GM20000 (cell line): Measurements from ENCODE around the gene NOL11.

Experiments used
- DNase-seq: peaks from one replicate; pipeline ENCODE4 v3.0.0; 2012; ENCODE audit warnings: low spot score
- CTCF ChIP-seq: IDR thresholded peaks from 2 replicates; pipeline ENCODE4 v1.5.1; 2012; ENCODE audit warnings: mild to moderate bottlenecking, control low read depth; ENCODE audit errors: extremely low read depth, missing control alignments

Gene NOL11

DNA sequence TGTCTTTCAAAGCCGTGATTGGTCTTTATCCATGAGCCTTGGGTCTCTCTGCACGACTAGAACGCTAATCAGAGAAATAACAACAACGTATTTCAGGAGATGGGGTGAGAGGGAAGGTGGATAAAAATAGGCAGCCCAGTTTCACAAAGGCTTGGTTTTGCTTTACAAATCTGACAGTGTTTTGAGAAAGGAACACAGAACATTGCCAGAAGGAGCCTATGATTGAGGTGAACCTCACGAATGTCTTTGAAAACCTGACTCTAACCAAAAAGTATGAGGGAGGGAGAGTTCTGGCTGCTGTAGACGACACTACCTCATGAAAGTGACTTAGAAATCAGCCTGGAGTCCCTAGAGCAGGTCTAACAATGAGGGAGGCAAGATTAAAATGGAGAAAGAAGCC is 38.0 kb upstream of the NOL11 start:
- TF ChIP-seq CTCF, result no peak
- peak; percentile 35 for DNase-seq

DNA sequence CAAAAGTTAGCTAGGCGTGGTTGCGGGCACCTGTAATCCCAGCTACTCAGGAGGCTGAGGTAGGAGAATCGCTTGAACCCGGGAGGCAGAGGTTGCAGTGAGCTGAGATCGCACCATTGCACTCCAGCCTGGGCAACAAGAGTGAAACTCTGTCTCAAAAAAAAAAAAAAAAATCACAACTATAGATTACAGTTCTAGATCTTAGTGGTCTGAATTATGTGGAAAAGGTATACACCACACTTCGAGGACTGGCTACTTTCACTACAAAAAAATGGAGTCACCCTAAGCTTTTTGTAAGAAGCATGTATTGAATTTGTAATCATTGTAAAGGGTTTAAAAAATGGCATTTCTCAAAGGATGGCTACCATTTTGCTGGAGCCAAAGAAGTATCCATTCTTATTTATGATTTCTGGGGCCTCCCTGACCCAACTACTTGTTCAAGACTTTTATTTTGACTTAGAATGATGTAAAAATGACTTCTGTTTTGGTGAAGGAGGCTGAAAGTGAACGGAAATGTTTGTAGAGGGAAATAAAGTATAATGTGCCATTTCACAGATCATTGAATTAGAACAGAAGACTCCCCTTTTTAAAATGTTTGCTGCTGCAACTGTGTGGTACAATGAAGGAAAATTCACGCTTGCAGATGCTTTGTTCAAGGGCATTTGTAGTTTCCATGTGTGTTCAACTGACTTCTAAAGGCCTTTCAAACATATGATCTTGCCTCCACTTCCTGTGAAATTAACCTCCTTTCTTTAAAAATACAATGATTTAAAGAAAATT is 37.1 kb upstream of the NOL11 start:
- no peak for DNase-seq
- no peak for TF ChIP-seq CTCF

GRCh38 chr17:67682196-67682595 is 35.5 kb upstream of the NOL11 start:
- no peak for TF ChIP-seq CTCF
- DNase-seq, result no peak

- DNase-seq, result no peak
- TF ChIP-seq CTCF, result no peak
Observed at GRCh38 chr17:67685351-67685750, 32.4 kb upstream of the NOL11 start.

DNA sequence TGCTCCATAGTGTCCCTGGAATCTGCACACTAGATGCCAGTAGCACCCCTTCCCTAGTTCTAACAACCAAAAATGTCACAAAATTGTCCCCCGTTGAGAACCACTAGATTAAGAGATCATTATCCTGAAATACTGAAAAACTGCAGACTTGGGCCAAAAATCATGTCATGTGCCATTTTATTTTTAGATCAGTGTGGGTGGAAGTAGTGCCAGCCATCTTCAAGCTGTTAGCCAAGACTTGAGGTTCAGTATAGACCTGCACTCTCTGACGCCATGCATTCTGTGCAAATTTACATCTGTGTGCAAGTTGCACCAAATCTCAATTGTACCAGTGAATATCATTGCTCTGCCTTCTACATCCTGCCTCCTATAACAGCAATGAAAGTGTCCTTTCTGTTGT is 31.5 kb upstream of the NOL11 start:
- no peak for TF ChIP-seq CTCF
- DNase-seq, result no peak

DNA sequence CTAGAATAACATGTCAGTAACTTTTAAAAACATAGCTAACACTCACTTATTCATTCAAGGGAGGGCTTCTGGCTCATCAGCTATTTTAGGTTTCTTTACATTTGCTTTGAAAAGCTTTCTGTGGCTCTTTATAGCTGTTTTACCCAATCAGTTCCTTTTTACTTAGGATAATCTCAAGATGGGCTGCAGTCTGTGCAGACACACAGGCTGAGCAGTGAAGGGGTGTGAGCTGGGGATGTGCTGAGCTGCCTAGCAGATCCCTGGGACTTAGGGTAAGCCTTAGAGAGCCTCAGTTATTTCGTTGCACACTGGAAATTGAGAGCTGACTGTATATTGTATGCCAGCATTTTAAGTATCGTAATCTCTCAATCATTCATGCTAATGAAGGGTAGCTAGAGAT is 30.2 kb upstream of the NOL11 start:
- no peak for DNase-seq
- no peak for TF ChIP-seq CTCF

GRCh38 chr17:67689534-67690177 is 28.1 kb upstream of the NOL11 start:
- peak; percentile 68 for DNase-seq
- TF ChIP-seq CTCF, result peak; percentile 60
